GM10248 (cell line): ENCODE measurements around the gene RNMT.
"Not testable (repeated sequence)": the region's sequence is repeated elsewhere in the genome, so short reads cannot be mapped to it uniquely, and the experiment has no call there.

ENCODE experiments used
- CTCF ChIA-PET: fragments of 300-600 bp; sonication (Branson Sonifier 250); formaldehyde crosslinking; extraction: SDS; loops from one replicate; lab custom pipeline; 2021; ENCODE audit warnings: antibody characterized with exemption; lab: Yijun Ruan, JAX
- POLR2A ChIA-PET: fragments of 350-650 bp; sonication (Branson Sonifier 250); formaldehyde crosslinking; extraction: SDS; loops from one replicate; lab custom pipeline; 2020; ENCODE audit warnings: antibody characterized with exemption; lab: Yijun Ruan, JAX
- DNase-seq: peaks from one replicate; pipeline ENCODE4 v3.0.0; 2012; ENCODE audit errors: extremely low spot score
- CTCF ChIP-seq: IDR thresholded peaks from 2 replicates; pipeline ENCODE4 v1.5.1; 2012; ENCODE audit warnings: mild to moderate bottlenecking, low read depth; ENCODE audit errors: extremely low read depth, missing control alignments, control extremely low read depth

RNMT gene

GRCh38 chr18:13730481-13730880 is 4.0 kb downstream of the RNMT start:
- ChIA-PET CTCF (interaction anchor here (1.5 to 2.2 kb wide), 3 partner anchors 9 to 13 kb away, joined by 3 to 5 read pairs (median 5); no protein-coding TSS in a partner anchor), POLR2A (no interaction called here)
- no peak for TF ChIP-seq CTCF
- no peak for DNase-seq

- DNase-seq, result no peak
- POLR2A ChIA-PET, result no interaction called here
- TF ChIP-seq CTCF, result no peak
- CTCF ChIA-PET, result no interaction called here
Observed at GRCh38 chr18:13735681-13736080, 9.2 kb downstream of the RNMT start.

- ChIA-PET POLR2A (no interaction called here), CTCF (interaction anchor here (1.4 kb wide), 1 partner anchor 13 kb away, joined by 3 read pairs; no protein-coding TSS in a partner anchor)
- TF ChIP-seq CTCF, result no peak
- DNase-seq, result no peak
Observed at GRCh38 chr18:13745696-13746095, 19.2 kb downstream of the RNMT start.

GRCh38 chr18:13746633-13747032 is 20.2 kb downstream of the RNMT start:
- DNase-seq, result no peak
- ChIA-PET POLR2A (no interaction called here), CTCF (no interaction called here)
- no peak for TF ChIP-seq CTCF

- DNase-seq, CTCF ChIA-PET, POLR2A ChIA-PET: not testable (repeated sequence)
Observed at GRCh38 chr18:13751599-13751998, 25.1 kb downstream of the RNMT start.

- POLR2A ChIA-PET, result no interaction called here
- DNase-seq, result no peak
- TF ChIP-seq CTCF, result no peak
Observed at GRCh38 chr18:13756261-13756660, 29.8 kb downstream of the RNMT start.

GRCh38 chr18:13756671-13757070 is 30.2 kb downstream of the RNMT start:
- TF ChIP-seq CTCF, result no peak
- POLR2A ChIA-PET, result no interaction called here
- CTCF ChIA-PET, result no interaction called here
- no peak for DNase-seq

More at GRCh38 chr18:13756261-13756660, 29.8 kb downstream of the RNMT start:
- CTCF ChIA-PET, result no interaction called here
